ENCODE results near the gene ALOXE3. TPM values are rescaled to one million over a fixed set of nuclear protein-coding genes. Genes with fewer than 3 reads are reported as not detected.

The ALOXE3 gene
- total and polyA plus RNA-seq, 2 experiments from 2014 or later, result 0.10 to 0.27 TPM

- Mint-ChIP-seq H3K4me1 (peaks cover 41% of the 10 kb centered on the region), H3K27ac (peak overlapping the region; percentile 54), H3K4me3 (peak overlapping the region; percentile 78; the same call in 2 of the 3 replicates), H3K9me3 (no peaks in the 10 kb centered on the region), H3K27me3 (ENCODE audit: insufficient read depth, low read depth, poor library complexity) (peaks cover 25% of the 10 kb centered on the region), H3K36me3 (ENCODE audit: low read depth) (peaks cover 26% of the 10 kb centered on the region)
- ATAC-seq (no peak), DNase-seq (ENCODE audit: low spot score) (no peak)
- no peaks in the 10 kb centered on the region for H3K9me2 ChIP-seq (ENCODE audit: insufficient read depth)
- peaks cover 14% of the 10 kb centered on the region; the same call in 1 of the 2 replicates for H3K79me2 ChIP-seq (replicated peaks; ENCODE audit: insufficient read depth)
- H3K4me3 ChIP-seq, result no peak overlapping the region
- H2AFZ ChIP-seq, result no peak overlapping the region
- H3K27me3 ChIP-seq (ENCODE audit: insufficient read depth), result no peaks in the 10 kb centered on the region
- H3K27ac ChIP-seq (ENCODE audit: low read depth), result no peak overlapping the region; the same call in 1 of the 2 replicates
- peaks cover 5% of the 10 kb centered on the region for H4K20me1 ChIP-seq (replicated peaks; ENCODE audit: insufficient read depth)
- H3K4me1 ChIP-seq (ENCODE audit: insufficient read depth), result peaks cover 32% of the 10 kb centered on the region
- H3K4me2 ChIP-seq, result no peak overlapping the region
- H3K36me3 ChIP-seq (ENCODE audit: insufficient read depth), result peaks cover 5% of the 10 kb centered on the region; the same call in 1 of the 2 replicates
- TF ChIP-seq EZH2 (IDR thresholded peaks at IDR 0.05; ENCODE audit: low read depth, unreplicated experiment) (no peak), NANOG (IDR thresholded peaks at IDR 0.05; ENCODE audit: borderline replicate concordance) (no peak), CTCF (conservative IDR thresholded peaks at IDR 0.05; ENCODE audit: low read depth in 2 of 2) (no peak), ZNF114 (CRISPR knock-in tag; IDR thresholded peaks at IDR 0.05) (no peak), EZH2phosphoT487 (IDR thresholded peaks at IDR 0.05; ENCODE audit: unreplicated experiment) (no peak)
- peaks cover 18% of the 10 kb centered on the region; the same call in 1 of the 2 replicates for H3F3A ChIP-seq (replicated peaks; ENCODE audit: low read depth)
These were observed 41.9 kb upstream of the ALOXE3 start for GRCh38 chr17:8160224-8160577.

- peaks cover 14% of the 10 kb centered on the region; the same call in 1 of the 2 replicates for H3K79me2 ChIP-seq (replicated peaks; ENCODE audit: insufficient read depth)
- Mint-ChIP-seq H3K9me3 (no peaks in the 10 kb centered on the region), H3K27ac (no peak overlapping the region), H3K4me3 (peak overlapping the region; percentile 33; the same call in 1 of the 3 replicates), H3K4me1 (peaks cover 35% of the 10 kb centered on the region), H3K27me3 (ENCODE audit: insufficient read depth, low read depth, poor library complexity) (peaks cover 28% of the 10 kb centered on the region), H3K36me3 (ENCODE audit: low read depth) (peaks cover 26% of the 10 kb centered on the region)
- no peak overlapping the region for H3K4me2 ChIP-seq
- H3F3A ChIP-seq (replicated peaks; ENCODE audit: low read depth), result peaks cover 24% of the 10 kb centered on the region; the same call in 1 of the 2 replicates
- H3K27ac ChIP-seq (ENCODE audit: low read depth), result no peak overlapping the region; the same call in 1 of the 2 replicates
- H4K20me1 ChIP-seq (replicated peaks; ENCODE audit: insufficient read depth), result peaks cover 5% of the 10 kb centered on the region
- no peak for ATAC-seq
- no peak overlapping the region for H3K4me3 ChIP-seq
- H3K9me2 ChIP-seq (ENCODE audit: insufficient read depth), result no peaks in the 10 kb centered on the region
- H2AFZ ChIP-seq, result no peak overlapping the region
- H3K27me3 ChIP-seq (ENCODE audit: insufficient read depth), result no peaks in the 10 kb centered on the region
- peaks cover 32% of the 10 kb centered on the region for H3K4me1 ChIP-seq (ENCODE audit: insufficient read depth)
- peaks cover 5% of the 10 kb centered on the region; the same call in 1 of the 2 replicates for H3K36me3 ChIP-seq (ENCODE audit: insufficient read depth)
- no peak for DNase-seq (ENCODE audit: low spot score)
- TF ChIP-seq POLR2AphosphoS5 (IDR thresholded peaks at IDR 0.05; ENCODE audit: low read depth), result no peak
- TF ChIP-seq JUNB (IDR thresholded peaks at IDR 0.05; ENCODE audit: unreplicated experiment), result no peak
- TF ChIP-seq CTCF (conservative IDR thresholded peaks at IDR 0.05; ENCODE audit: low read depth in 2 of 2), result no peak
- no peak for TF ChIP-seq CREB1 (CRISPR knock-in tag; IDR thresholded peaks at IDR 0.05; ENCODE audit: low read depth)
- TF ChIP-seq EZH2 (IDR thresholded peaks at IDR 0.05; ENCODE audit: low read depth, unreplicated experiment), result no peak
- no peak for TF ChIP-seq NANOG (IDR thresholded peaks at IDR 0.05; ENCODE audit: borderline replicate concordance)
- TF ChIP-seq REST (IDR thresholded peaks at IDR 0.05; ENCODE audit: unreplicated experiment), result no peak
- no peak for TF ChIP-seq EZH2phosphoT487 (IDR thresholded peaks at IDR 0.05; ENCODE audit: unreplicated experiment)
- no peak for TF ChIP-seq ZNF114 (CRISPR knock-in tag; IDR thresholded peaks at IDR 0.05)
- TF ChIP-seq STAT1 (IDR thresholded peaks at IDR 0.05; ENCODE audit: unreplicated experiment), result no peak
- no peak for TF ChIP-seq ZNF331 (CRISPR knock-in tag; IDR thresholded peaks at IDR 0.05; ENCODE audit: low read depth)
- no peak for TF ChIP-seq ETS1 (IDR thresholded peaks at IDR 0.05)
These were observed 41.3 kb upstream of the ALOXE3 start for GRCh38 chr17:8159459-8160223.

Data from GM23338 (cell line).